Activated CD4-positive, alpha-beta T cell treated with anti-CD3 and anti-CD28 coated beads, Interleukin-2, amount 50 U/mL, for 24 hours (primary cell): ENCODE results near the gene TBCA.
"Not testable (repeated sequence)": the region's sequence is repeated elsewhere in the genome, so short reads cannot be mapped to it uniquely, and the experiment has no call there.

Source experiments
- DNase-seq, 2 donors: peaks; one replicate each; pipeline ENCODE4 v3.0.0-alpha.2; 2020; ENCODE audit warnings: low read depth in 1 of 2, low spot score in 1 of 2

TBCA gene

DNA sequence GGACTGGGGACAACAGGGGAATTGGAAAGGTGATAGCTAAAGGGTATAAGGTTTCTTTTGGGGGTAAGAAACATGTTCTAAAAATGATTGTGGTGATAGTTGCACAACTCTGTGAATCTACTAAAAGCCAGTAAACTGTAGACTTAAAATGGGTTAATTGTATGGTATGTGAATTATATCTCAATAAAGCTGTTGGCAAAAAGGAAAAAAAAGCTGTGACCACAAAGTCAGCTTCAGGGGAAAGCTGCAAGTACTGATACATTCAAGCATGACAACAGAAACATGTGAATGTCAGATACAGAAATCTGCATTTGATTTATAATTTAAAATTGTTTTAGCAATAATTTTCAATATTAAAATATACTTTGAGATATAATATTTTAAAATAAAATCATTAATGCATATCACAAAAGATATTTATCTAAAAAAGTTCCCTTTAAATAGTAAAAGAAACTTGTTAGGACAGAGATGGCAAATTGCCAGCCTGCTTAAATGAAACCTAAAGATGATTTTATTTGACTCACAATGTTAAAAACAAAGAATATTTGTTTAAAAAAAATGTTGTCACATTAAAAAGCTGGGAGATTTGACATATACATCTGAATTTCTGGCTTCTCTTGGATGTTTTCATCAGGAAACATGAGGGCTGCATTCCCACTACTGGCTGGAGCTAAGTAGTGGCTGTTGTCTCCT is 66.0 kb downstream of the TBCA start:
- no peak for DNase-seq

GRCh38 chr5:77709340-77709739 is 66.8 kb downstream of the TBCA start:
- DNase-seq, result no peak

- DNase-seq, result no peak
Observed at GRCh38 chr5:77707791-77708190, 68.3 kb downstream of the TBCA start.

- DNase-seq, result not testable (repeated sequence)
Observed at GRCh38 chr5:77699569-77699968, 76.6 kb downstream of the TBCA start.

DNA sequence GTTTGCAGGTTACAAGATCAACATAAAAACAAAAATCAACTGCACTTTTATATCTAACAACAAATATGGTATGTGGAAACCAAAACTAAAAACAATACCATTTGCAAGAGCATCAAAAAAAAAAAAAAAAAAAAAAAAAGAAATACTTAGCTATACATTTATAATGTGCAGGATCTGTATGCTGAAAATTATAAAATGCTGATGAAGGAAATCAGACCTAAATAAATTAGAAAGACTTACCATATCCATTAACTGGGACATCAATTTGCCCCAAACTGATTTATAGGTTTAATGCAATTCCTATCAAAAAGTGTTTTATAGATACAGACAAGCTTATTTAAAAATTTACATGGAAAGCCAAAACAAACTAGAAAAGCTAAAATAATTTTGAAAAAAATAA is 77.2 kb downstream of the TBCA start:
- DNase-seq, result no peak

GRCh38 chr5:77697692-77698091 is 78.4 kb downstream of the TBCA start:
- no peak for DNase-seq

DNA sequence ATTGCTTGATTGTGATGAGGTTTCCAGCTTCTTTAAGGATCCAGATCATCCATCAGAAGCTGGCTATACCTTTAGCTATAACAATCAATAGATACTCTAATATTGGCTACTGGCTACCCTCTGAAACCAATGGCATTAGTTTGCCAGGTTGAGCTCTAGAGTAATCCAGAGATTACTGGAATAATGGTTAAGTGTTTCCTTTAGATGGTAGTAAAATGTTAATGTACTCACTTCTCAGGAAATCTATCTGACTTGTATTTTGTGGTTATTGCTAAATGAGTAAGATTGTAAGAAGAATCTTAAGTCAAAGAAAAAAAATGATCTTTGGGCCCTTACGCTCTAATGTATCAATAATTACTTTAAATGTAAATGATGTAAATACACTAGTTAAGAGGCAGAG is 80.0 kb downstream of the TBCA start:
- DNase-seq, result no peak

- no peak for DNase-seq
Observed at GRCh38 chr5:77693913-77694312, 82.2 kb downstream of the TBCA start.

DNA sequence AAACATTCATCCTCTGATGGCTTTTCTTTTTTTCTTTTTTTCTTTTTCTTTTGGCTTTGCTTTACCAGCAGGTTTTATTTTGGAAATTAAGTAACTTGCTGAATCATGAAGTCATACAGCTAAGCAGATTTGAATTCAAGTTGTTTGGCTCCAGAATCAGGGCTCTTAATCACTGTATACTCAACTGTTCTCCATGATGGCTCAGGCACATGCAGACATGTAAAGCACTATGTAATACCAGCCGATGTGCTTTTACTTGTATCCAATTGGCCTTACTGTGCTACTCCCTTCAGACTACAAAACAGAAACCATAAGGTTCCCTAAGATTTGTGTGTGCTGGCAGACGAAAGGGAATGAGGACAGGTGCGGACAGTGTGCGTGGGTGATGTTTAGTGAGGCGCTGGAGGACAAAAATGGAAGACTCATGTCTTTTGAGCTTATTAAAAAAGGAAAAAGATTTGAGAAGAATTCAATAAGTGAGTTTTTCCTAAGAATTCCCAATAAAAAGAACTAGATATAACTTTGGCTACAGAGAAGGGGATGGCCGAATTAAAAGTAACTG is 92.9 kb downstream of the TBCA start:
- DNase-seq, result no peak

GRCh38 chr5:77670526-77670925 is 105.6 kb downstream of the TBCA start:
- DNase-seq, result no peak

DNA sequence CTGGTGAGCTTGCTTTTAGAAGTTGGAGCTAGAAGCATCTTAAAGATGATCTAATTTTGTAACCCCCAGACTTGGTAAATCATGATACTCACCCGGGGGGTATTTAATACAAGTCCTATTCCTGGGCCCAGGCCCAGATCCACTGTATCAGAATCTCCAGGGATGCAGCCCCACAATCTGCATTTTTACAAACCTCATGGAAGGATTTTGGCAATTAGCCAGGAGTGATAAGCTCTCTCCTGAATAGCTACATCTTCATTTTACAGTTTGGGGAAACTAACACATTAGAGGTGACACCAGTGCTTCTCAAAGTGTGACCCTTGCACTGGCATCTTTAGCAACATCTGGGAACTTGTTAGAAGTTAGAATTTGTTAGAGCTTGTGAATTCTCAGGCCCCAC is 106.5 kb downstream of the TBCA start:
- DNase-seq, result no peak

DNA sequence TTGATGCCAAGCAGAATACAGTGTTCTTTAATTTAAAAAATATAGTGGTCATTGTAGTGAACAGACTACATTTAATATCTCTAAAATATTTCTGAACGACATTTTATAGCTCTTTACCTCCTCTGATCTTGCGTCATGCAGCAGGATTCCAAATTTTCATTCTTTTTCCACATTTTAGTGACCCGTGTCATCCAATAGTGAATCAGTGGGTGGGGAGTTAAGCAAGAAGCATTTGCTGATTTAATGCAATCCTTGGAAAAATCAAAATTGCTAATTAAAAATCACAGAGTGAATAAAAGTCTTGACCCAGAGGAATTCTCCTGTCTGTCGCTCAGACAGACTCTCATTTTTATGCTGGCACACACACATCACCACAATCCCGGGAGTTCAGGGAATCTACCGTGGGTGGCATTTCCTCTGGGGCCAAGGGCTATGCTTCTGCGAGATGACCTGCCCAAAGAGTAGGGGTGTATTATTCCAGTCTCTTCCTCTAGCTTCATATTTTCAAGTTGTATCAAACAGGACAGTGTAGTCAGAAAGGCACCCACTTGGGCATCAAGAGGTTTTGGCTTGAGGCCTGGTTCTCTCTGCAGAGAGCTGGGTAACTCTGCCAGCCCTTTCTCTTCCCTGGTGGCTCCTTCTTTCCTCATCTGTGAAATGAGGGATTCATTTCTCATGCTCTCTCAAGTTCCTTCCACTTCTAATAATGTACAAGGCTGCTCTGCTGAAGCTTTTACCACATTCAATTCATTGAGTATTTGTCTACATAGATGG is 112.9 kb downstream of the TBCA start:
- DNase-seq, result no peak

GRCh38 chr5:77662635-77663034 is 113.5 kb downstream of the TBCA start:
- DNase-seq, result no peak

DNA sequence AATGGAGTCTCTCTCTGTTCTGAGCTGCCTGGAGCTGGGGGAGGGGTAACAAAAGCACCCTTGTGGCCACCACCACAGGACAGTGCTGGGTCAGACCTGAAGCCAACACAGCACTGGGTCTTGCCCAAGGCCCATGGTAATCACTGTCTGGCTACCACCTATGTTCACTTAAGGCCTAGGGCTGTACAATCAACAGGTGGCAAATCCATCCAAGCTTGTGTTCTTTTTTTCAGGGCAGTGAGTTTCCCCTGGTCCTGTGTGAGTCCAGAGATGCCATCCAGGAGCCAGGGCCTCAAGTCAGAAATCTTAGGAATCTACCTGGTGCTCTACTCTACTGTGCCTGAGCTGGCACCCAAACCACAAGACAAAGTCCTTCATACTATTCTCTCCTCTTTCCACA is 117.5 kb downstream of the TBCA start:
- DNase-seq, result no peak

DNA sequence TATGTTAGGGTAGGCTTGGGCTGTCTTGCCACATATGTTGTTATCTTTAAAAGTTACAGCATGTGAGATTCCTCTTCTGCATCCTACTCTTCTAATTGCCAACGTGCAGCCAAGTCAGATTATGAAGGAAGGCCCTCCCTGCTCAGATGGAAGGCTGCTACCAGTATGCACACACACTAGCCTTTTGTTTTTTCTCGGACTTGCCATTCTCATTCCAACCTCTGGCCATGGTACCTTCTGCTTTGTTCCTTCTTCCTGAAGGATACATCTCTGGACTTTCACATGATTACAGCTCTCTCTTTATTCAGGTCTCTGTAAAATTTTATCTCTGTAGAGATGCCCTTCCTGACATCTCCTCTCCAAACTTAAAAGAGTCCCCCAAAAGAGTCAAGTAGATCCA is 124.8 kb downstream of the TBCA start:
- DNase-seq, result no peak

GRCh38 chr5:77650686-77651085 is 125.5 kb downstream of the TBCA start:
- DNase-seq, result no peak

DNA sequence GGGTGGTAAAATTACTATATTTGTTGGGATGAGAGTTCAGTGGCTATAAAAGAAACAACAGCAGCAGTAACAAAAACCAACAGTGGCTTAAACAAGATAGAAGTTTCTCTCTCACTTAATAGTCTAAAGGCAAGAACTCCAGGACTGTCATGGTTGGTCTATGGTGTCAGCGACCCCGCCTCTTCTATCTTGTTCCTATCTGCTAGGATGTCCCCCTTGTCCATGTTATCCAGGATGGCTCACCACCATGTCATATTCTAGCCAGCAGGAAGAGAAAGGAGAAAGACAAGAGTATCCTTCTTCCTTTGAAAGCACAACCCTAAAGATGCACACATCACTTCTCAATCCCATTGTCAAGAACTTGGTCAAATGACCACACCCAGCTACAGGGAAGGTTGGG is 126.4 kb downstream of the TBCA start:
- DNase-seq, result no peak

GRCh38 chr5:77645995-77646639 is 130.0 kb downstream of the TBCA start:
- DNase-seq, result no peak

GRCh38 chr5:77645158-77645994 is 130.8 kb downstream of the TBCA start:
- DNase-seq, result no peak

GRCh38 chr5:77644371-77645157 is 131.6 kb downstream of the TBCA start:
- no peak for DNase-seq
